NOMO-1 treated with DMSO at 0.1 percent for 48 hours (cell line): ENCODE data around the gene DIP2A.
A peak's percentile ranks its signal among the peaks of the same experiment; 100 is the strongest.
"Not testable (repeated sequence)": the region's sequence is repeated elsewhere in the genome, so short reads cannot be mapped to it uniquely, and the experiment has no call there.

ENCODE experiments used
- DNase-seq: peaks from one replicate; lab custom pipeline; 2025; ENCODE audit not compliant: unreplicated experiment; lab: John Stamatoyannopoulos, UW

Gene DIP2A

DNA sequence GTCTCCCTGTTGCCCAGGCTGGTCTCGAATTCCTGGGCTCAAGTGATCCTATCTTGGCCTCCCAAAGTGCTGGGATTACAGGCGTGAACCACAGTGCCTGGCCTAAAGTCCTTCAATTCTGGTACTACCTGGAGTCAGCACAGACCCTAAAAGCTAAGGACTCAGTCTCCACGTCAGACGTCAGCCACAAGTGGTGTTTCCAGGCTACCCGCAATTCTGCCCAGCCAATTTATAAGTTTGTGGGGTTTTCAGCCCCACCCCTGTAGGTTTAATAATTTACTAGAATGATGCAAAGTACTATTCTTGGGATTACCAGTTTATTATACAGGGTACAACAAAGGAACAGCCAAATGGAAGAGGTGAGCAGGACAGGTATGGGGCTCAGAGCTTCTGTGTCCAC, 10.6 kb upstream of the DIP2A start:
- DNase-seq = no peak

DNA sequence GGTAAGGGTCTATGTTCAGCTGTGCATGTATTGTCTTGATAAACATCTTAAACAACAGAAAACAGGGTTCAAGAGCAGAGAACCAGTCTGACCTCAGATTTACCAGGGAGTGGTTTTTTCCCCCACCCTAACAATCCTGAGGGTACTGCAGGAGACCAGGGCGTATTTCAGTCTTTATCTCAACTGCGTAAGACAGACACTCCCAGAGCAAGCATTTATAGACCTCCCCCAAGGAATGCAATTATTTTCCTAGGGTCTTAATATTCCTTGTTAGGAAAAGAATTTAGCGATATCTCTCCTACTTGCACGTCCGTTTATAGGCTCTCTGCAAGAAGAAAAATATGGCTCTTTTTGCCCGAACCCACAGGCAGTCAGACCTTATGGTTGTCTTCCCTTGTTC, 9.8 kb upstream of the DIP2A start:
- DNase-seq = not testable (repeated sequence)

DNA sequence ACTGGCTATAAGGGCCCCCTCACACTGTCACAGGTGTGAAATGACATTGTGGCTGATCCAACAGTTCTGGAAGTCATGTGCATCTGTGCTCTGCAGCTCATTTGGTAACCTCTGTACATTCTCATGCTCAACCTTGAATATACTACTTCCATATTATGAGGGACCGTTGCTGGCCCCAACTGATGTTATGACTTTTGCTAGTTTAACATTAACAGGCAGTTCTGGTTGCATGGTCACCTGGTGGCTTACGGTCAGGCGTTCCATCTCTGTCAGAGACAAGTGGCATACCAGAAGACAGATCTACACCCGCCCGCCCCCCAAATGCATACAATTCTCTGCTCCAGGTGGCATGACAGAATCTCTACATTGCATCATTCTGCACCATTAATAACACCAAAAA, 6.0 kb upstream of the DIP2A start:
- DNase-seq = no peak

DNA sequence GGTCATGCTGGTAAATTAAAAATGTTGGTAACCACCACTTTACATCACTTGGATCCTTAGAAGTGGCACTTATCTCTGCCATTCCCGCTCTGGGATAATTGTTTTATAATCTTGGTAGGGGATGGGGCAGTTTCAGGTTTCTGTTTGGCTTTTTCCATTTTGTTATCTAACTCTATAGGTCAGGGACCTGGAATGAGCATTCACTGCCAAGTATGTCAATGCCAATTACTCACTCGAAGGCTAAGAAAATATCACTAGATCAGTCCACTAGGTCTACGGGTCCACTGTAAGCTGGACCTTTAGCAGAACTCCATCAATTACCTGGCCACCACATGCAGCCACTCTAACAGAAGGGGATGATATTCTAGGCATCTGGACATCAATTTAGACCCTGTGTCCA, 4.5 kb upstream of the DIP2A start:
- no peak for DNase-seq

DNA sequence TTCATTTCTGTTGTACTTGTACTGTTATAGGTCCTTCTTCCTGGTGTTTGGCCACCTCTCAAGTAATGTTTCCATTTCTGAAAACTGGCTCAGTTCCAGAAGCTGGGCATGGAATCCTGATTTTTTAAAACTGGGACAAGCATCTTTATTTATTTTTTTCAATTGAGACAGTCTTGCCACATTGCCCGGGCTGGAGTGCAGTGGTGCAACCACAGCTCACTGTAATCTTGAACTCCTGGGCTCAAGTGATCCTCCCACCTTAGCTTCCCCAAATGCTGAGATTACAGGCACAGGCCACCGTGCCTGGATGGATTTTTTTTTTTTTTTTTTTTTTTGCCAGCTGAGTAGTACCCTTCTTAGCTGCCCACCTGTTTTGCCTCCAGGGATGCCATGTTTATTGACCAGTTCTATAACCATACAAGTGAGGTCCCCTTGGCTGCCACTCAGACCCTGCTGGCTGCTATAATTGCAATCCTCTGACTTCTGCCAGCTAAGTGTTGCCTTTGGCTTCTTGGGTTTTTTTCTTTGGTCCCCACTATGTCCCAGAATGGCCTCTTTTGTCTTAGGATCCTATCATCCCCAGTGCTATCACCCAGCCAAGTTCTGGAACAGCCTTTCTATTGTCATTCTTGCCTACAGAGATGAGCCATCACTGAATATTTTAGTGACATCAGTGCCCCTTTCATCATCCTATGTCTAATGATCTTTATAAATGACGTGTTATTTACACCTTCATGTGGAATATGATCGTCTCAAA, 3.9 kb upstream of the DIP2A start:
- DNase-seq = no peak

GRCh38 chr21:46455575-46456385, 2.9 kb upstream of the DIP2A start:
- DNase-seq = no peak

GRCh38 chr21:46456750-46457149, 1.9 kb upstream of the DIP2A start:
- no peak for DNase-seq

DNA sequence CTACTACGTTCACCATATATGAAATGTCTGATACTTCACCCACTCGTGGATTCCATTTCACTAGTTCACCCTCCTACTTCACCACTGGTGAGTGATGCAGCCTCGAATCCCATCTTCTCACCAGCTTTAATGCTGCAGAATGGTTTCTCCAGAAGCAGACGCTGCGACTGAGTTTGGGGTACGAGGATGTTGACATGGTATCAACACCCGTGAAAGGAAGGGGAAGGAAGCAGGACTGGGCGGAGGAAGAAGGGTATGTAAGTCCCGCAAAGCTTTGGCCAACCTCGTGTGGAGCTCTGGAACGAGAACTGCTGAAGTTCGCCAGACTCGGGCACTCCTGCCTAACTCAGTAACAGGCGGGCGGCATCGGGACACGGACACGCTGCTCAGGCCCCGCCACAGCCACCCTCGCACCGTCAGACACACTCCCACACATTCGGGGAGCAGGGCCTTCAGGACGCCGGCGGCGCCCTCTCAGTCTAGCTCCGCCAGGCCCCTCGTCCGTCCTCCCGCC, 833 bp upstream of the DIP2A start:
- DNase-seq = peak; percentile 52

- no peak for DNase-seq
Measured at GRCh38 chr21:46459024-46459355, 299 bp downstream of the DIP2A start.

- DNase-seq = peak; percentile 8
Measured at GRCh38 chr21:46459356-46460112, 843 bp downstream of the DIP2A start.

DNA sequence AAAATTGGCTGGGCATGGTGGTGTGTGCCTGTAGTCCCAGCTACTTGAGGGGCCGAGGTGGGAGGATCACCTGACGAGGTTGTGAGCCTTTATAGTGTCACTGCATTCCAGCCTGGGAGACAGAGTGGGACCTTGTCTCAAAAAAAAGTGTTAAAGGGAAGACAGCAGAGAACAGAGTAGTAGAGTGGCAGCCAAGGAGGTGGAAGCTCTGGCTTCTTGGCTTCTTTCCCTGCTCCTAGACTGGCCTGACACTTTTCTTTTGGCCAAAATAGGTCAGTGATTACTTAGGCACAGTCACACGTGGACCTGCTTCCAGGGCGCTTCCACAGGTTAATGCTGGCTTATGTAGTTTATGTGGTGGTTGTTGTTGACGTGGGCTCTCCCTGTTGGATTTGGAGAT, 3.2 kb downstream of the DIP2A start:
- DNase-seq = no peak

DNA sequence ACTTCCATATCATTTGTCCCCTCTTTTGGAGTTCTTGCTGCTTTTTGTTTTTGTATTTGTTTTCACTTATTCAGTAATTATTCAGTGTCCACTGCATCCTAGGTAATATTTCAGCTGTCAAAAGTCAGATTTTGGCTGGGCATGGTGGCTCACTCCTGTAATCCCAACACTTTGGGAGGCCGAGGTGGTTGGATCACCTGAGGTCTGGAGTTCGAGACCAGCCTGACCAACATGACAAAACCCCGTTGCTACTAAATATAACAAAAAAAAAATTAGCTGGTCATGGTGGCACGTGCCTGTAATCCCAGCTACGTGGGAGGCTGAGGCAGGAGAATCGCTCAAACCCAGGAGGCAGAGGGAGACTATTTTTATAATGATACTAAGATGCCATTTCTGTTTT, 6.5 kb downstream of the DIP2A start:
- DNase-seq = not testable (repeated sequence)

DNA sequence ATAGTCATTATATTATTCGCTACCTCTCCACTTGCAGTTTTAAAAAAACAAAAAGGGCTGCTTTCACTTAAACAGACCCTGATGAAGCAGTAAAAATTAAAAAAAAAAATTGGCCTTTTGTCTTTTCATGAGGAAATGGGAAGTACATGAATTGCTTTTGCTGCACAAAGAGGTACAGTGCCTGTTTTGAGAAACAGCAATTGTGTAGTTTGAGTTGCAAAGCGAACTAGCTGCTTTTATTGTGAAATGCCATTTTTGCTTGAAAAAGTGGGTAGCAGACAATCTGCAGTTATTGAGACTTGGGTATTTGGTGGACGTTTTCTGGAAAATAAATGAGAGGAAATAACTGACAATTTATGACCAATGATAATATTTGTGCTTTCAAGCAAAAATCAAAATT, 7.0 kb downstream of the DIP2A start:
- peak; percentile 7 for DNase-seq

DNA sequence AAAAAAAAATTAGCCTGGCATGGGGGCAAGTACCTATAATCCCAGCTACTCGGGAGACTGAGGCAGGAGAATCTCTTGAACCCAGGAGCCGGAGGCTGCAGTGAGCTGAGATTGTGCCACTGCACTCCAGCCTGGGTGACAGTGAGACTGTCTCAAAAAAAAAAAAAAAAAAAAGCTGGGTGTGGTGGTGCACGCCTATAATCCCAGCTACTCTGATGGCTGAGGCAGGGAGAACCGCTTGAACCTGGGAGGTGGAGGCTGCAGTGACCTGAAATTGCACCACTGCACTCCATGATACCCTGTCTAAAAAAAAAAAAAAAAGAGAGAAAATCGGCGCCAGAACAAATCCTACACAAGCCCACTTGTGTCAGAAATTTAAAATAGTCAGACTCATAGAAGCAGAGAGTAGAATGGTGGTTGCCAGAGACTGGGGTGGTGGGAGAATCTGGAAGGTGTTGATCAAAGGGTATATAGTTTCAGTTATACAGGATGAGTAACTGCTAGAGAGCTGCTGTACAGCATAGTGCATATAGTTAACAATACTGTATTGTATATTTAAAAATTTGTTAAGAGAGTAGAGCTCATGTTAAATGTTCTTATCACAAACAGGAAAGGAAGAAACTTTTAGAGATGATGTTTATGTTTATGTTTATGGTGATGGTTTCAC, 9.6 kb downstream of the DIP2A start:
- DNase-seq = no peak

- DNase-seq = no peak
Measured at GRCh38 chr21:46469275-46469674, 10.6 kb downstream of the DIP2A start.

DNA sequence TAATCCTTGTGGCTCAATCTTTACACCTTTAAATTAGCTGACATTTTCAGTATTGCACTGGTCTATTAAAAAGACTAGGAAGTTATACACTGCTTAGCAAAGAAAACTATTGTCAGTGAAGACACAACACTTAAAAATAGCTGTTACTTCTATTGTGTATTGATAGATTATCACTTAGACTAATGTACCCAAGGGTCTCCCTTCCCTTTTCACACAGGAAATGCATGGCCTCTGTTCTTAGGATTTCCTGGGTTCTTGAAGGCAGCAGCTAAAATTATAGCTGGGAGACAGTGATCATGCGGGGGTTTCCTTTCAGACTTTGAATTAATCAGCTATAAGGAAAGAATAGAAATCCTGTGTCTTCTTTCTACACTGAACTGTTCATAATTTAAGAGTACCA, 12.8 kb downstream of the DIP2A start:
- no peak for DNase-seq

- DNase-seq = peak; percentile 56
Measured at GRCh38 chr21:46472246-46472645, 13.6 kb downstream of the DIP2A start.

DNA sequence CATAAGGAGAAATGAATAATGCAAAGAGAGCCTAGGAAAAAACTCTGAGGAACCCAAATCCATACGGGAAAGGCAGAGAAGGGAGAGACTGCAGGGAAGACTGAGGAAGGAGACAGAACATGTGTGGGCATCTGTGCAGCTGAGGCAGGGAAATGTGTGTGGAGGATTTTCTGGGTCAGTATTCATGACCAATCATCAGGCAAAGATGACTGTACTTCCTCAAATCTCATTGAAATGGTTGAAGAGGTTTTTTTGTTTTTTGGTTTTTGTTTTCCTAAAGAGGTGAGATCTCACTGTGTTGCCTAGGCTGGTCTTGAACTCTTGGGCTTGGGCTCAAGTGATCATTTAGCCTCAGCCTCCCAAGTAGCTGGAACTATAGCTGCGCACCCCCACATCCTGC, 15.7 kb downstream of the DIP2A start:
- peak; percentile 2 for DNase-seq

DNA sequence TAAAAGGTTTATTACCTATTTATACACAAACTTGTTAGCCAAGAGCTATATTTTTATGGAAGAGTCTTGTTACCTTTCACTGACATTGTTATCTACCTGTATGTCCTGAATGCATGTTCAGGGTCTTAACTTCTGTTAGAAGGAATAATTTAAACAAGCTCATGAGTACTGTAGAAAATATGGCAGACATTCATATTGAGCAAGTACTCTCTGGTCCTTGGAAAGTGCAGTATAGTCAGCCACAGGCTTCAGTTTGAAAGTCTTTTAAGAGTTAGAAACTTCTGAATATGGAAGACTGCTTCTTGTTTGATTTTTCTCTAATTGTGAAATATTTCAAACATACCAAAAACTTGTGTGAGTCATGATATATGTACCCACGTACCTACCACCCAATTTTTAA, 16.6 kb downstream of the DIP2A start:
- no peak for DNase-seq

GRCh38 chr21:46477765-46478164, 19.1 kb downstream of the DIP2A start:
- no peak for DNase-seq

DNA sequence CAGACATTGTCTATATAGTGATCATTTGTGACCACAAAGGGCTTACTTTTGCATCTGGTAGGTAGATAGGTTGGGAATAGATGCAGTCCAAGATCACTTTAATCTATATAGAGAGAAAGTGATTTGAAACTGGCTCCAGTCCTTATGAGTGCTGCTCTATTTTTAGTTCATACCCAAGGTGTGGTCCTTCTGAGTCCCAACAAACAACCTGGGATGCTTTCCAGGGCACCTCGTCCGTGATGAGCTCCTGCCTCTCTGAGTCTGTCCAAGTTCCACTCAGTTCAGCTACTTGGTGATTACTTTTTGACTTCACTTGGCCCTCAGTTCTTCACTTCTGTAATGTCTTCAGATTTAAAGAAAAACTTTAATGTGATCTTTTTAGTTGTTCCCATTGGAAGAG, 20.2 kb downstream of the DIP2A start:
- no peak for DNase-seq
